Activated CD4-positive, alpha-beta T cell treated with anti-CD3 and anti-CD28 coated beads for 1 hour (primary cell): ENCODE measurements around the gene UAP1.
"Not testable (repeated sequence)": the region's sequence is repeated elsewhere in the genome, so short reads cannot be mapped to it uniquely, and the experiment has no call there.

Experiments used
- DNase-seq: peaks from one replicate; pipeline ENCODE4 v3.0.0-alpha.2; 2020

Gene UAP1

GRCh38 chr1:162566870-162567269, 5.3 kb downstream of the UAP1 start:
- DNase-seq, result no peak

- no peak for DNase-seq
Measured at GRCh38 chr1:162568802-162569201, 7.3 kb downstream of the UAP1 start.

DNA sequence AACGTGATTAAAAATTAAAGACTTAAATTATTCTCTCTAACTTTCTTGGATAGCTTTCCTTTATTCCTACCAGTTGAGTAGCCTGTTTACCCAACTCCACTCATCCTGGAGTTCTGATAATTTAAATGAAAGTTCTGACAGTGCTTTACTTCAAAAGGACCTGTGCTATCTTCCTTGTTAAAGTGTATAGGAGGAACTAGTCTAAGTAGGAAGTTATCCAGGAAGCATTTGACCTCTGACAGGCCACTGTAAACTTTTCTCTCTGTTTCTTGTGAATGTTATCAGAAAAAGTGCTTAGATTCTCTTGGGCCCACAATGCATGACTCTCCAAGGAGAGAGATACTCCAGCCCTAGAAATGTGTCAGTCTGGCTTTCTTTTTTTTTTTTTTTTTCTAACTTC, 9.2 kb downstream of the UAP1 start:
- no peak for DNase-seq

- not testable (repeated sequence) for DNase-seq
Measured at GRCh38 chr1:162571121-162571520, 9.6 kb downstream of the UAP1 start.

GRCh38 chr1:162571696-162572095, 10.2 kb downstream of the UAP1 start:
- DNase-seq, result no peak

DNA sequence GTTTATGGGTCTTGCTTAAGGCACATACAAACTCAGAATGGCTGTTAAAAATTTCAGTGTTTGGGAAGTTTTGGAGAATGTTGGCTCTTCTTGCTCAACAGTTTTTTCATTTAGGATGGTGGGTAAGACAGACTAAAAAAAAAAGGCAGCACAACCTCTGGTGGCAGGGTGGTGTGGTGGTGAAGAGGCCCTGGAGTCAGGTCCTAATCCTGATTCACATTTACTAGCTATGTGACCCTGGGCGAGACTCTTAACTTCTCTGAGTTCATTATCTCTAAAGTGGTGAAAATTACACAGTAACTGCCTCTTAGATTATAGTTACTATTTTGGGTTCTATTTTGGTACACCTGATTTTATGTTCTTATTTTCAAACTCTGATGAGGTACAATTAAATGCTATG, 11.6 kb downstream of the UAP1 start:
- DNase-seq, result no peak

DNA sequence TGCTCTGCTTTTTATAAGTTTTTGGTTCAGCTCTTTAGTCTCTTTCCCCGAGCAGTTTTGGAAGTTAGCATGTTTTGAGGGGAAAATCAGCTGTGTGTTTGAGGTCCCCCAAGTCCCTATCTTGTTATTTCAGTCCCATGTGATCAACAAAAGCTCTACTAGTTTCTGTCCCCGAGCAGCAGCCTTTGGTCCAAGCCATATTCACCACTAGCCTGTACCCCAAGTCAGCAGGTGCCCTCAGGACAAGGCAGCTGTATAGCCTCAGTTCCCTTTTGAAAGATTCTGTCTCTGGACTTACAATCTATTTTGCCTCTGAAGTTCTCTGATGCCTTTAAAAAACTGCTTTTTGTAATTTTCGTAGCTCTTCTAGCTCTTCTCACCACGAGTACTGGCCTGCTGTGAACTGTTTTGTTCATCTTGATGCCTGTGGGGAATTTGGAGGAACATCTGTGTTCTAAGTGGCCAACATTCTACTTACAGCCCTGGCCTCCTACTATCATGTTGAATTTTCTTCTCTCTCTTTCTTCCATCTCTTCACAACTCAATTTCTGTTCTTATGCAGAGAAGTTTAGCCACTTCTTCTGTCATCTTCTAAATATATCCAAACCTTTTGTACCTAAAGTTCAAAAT, 16.7 kb downstream of the UAP1 start:
- DNase-seq, result no peak

DNA sequence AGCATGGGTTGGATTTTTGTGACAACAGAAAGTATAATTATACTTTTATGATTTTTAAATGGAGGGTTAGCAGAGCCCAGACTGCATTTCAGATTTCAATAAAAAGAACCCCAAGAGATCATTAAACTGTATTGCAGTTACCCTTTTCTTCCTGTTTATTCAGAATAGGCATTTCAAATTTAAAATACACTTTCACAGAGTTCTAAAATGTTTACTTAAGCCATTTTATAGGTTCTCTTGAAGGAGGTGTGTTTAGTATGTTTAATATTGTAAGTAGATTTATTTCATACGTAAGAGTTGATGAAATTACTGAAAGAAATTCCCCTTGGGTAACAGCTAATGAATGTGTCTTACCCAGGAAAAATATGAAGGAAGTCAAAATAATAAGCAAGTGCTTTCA, 17.4 kb downstream of the UAP1 start:
- DNase-seq, result no peak

GRCh38 chr1:162580308-162580707, 18.8 kb downstream of the UAP1 start:
- no peak for DNase-seq

- DNase-seq, result not testable (repeated sequence)
Measured at GRCh38 chr1:162582901-162583300, 21.4 kb downstream of the UAP1 start.

DNA sequence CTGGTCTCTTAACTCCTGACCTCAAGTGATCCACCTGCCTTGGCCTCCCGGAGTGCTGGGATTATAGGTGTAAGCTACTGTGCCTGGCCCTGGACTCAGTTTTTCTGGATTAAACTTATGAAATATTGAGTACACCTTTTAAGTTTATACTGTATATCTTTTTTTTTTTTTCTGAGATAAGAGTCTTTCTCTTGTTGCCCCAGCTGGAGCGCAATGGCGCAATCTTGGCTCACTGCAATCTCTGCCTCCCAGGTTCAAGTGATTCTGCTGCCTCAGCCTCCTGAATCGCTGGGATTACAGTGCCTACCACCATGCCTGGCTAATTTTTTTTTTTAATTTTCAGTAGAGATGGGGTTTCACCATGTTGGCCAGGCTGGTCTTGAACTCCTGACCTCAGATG, 23.6 kb downstream of the UAP1 start:
- DNase-seq, result not testable (repeated sequence)

DNA sequence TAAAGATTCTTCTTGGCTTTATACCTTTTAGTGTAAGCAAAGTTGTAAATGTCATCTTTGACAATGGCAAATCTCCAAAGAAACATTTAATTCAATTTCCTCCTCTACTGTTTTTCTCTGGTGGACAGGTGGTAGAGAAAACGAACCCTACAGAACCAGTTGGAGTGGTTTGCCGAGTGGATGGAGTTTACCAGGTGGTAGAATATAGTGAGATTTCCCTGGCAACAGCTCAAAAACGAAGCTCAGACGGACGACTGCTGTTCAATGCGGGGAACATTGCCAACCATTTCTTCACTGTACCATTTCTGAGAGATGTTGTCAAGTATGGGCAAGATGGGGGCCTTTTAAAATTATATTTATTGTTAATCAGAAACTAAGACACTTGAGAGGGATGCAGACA, 25.8 kb downstream of the UAP1 start:
- DNase-seq, result no peak

DNA sequence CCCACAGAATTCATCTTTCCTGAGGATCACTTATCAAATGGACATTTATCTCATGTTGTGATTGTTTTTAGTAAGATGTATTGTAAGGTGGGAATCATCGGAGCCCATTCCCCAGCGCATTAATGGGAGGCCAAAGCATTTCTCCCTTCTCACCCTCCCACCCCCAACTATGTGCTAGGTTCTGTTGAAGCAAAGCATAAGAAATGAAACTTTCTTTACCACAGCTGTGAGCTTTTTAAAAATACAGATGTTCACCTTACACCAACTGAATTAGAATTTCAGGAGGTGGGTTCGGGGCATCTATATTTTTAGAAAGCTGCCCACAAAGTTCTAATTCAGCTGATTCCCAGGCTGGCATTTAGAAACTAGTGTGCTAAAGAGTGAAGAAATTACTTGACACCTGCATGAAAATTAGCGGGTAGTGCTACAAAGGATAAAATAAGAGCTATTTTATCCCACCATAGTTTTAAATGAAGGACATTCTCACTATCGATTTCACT, 26.3 kb downstream of the UAP1 start:
- DNase-seq, result no peak

- DNase-seq, result no peak
Measured at GRCh38 chr1:162590101-162590500, 28.6 kb downstream of the UAP1 start.

DNA sequence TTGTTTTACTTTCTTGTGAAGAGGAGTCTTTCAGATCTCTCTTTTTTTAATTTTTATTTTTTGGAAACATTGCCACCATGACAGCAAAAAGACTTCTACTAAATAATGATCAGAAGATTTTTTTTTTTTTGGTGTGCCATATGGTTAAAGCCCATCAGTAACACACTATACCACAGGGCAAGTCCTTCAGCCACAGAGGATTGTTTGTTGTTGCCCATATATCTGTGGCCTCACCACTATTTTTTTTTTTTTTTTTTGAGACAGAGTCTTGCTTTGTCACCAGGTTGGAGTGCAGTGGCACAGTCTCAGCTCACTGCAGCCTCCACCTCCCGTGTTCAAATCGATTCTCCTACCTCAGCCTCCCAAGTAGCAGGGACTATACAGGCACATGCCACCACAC, 29.2 kb downstream of the UAP1 start:
- no peak for DNase-seq

GRCh38 chr1:162596514-162597170, 35.1 kb downstream of the UAP1 start:
- DNase-seq, result no peak

DNA sequence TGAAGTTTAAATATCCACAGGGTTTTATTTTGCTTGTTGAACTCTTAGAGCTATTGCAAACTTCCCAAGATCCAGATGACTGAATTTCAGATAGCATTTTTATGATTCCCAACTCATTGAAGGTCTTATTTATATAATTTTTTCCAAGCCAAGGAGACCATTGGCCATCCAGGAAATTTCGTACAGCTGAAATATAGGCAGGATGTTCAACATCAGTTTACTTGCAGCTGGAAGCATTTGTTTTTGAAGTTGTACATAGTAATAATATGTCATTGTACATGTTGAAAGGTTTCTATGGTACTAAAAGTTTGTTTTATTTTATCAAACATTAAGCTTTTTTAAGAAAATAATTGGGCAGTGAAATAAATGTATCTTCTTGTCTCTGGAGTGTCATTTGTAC, 37.9 kb downstream of the UAP1 start:
- no peak for DNase-seq

DNA sequence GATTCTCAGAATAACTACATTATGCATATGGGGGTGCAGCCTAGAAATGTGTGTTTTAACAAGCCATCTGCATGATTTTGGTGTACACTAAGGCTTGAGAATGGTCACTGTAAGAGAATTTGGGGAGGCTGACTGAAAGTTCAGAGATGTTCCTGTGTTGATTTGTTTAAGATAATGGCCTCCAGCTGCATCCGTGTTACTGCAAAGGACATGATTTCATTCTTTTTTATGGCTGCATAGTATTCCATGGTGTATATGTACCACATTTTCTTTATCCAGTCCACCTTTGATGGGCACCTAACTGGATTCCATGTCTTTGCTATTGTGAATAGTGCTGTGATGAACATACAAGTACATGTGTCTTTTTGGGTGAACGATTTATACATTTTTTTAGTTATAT, 41.6 kb downstream of the UAP1 start:
- not testable (repeated sequence) for DNase-seq

DNA sequence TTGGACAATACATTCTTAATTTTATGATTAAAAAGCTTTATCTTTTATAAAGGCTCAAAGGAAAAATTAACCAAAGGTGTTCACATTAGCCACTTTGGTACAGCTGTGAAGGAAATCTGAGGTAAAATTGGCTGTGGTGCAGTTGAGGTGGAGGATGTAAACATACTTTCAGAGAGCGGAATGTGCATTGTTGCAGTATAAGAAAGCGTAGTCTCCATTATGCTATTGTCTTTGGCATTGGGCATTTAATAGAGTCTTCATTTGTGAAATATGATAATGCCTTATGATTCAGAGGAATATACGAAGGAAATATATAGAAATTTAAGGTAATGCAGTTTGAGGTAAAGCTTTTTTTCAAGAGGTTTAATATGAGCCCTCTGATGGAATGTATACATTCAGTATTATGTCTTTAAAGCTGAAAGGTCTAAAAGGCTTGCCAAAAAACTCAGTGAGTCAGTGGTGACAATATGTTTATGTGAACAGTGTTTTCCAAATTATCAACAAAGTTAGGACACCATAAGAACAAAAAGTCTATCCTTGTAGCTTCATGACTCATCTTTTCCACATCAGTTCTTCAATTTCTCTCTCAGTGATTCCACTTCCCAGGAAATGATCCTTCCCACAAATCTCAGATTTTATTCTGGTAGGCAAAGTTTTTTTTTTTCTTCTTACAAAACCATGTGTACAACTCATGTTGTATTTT, 43.9 kb downstream of the UAP1 start:
- no peak for DNase-seq

GRCh38 chr1:162609306-162609705, 47.8 kb downstream of the UAP1 start:
- DNase-seq, result no peak

DNA sequence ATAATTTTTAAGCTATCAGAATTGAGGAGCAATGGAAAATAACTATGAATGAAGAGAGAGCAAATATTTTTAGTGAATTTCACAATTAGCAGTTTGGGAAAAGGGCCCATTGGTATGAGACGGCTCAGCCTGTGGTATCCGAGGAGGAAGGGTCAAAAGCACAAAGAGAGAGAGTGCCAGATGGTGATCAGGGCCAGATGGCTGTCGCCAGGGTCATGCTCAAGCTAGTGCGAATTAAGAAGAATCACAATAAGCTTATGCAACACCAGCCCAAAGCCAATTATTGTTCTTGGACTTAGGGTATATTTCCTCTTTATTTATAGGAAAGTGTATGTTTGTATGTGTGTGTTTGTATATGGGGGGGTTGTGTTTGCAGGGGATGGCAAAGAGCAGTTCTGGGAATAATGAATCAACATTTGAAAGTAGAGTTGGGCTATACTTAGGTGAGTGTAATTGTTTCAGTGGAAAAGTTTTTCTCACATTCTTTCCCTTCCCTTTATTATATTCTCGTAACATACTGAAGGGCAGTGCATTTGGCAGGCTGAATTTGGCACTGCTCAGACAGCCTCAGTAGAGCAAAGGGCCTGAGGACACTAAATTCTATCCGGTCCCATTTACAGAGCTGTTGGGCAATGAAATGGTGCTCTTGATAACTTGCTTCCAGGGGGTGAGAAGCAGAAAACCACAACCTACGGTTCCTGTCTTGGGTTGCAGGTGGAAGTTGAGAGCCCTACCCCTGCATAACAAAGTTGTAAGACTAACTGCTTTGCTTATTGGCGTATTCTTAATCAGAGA, 51.3 kb downstream of the UAP1 start:
- DNase-seq, result no peak

- DNase-seq, result no peak
Measured at GRCh38 chr1:162616848-162617247, 55.3 kb downstream of the UAP1 start.

GRCh38 chr1:162617513-162617912, 56.0 kb downstream of the UAP1 start:
- DNase-seq, result no peak
